ENCODE measurements around the gene EHD4.

Gene EHD4

GRCh38 chr15:41893422-41894250 lies 78.7 kb downstream of the EHD4 start, which contains the start of gene SPTBN5:
SPTBN5 (minus strand) TSS chr15:41894053; CDS start chr15:41893497, 556 bp downstream.
- no peak within 1 kb of the TSS for H3K4me3 ChIP-seq (ENCODE audit: low read length)
- TF ChIP-seq, protein P1, sequence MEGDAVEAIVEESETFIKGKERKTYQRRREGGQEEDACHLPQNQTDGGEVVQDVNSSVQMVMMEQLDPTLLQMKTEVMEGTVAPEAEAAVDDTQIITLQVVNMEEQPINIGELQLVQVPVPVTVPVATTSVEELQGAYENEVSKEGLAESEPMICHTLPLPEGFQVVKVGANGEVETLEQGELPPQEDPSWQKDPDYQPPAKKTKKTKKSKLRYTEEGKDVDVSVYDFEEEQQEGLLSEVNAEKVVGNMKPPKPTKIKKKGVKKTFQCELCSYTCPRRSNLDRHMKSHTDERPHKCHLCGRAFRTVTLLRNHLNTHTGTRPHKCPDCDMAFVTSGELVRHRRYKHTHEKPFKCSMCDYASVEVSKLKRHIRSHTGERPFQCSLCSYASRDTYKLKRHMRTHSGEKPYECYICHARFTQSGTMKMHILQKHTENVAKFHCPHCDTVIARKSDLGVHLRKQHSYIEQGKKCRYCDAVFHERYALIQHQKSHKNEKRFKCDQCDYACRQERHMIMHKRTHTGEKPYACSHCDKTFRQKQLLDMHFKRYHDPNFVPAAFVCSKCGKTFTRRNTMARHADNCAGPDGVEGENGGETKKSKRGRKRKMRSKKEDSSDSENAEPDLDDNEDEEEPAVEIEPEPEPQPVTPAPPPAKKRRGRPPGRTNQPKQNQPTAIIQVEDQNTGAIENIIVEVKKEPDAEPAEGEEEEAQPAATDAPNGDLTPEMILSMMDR (conservative IDR thresholded peaks at IDR 0.05; ENCODE audit: low read depth, low read length), result no peak
- no peak for DNase-seq (ENCODE audit: low read depth)

- no peak for DNase-seq (ENCODE audit: low read depth)
- TF ChIP-seq, protein P1 (conservative IDR thresholded peaks at IDR 0.05; ENCODE audit: low read depth, low read length), result no peak
- no peak overlapping the region for H3K4me3 ChIP-seq (ENCODE audit: low read length)
These were observed 79.5 kb downstream of the EHD4 start for GRCh38 chr15:41892621-41893421.

GRCh38 chr15:41891946-41892345 lies 80.4 kb downstream of the EHD4 start:
- no peak for DNase-seq (ENCODE audit: low read depth)
- no peak overlapping the region for H3K4me3 ChIP-seq (ENCODE audit: low read length)
- TF ChIP-seq, protein P1 (conservative IDR thresholded peaks at IDR 0.05; ENCODE audit: low read depth, low read length), result no peak

GRCh38 chr15:41891226-41891625 lies 81.1 kb downstream of the EHD4 start:
- DNase-seq (ENCODE audit: low read depth), result no peak
- TF ChIP-seq, protein P1 (conservative IDR thresholded peaks at IDR 0.05; ENCODE audit: low read depth, low read length), result no peak
- no peak overlapping the region for H3K4me3 ChIP-seq (ENCODE audit: low read length)

GRCh38 chr15:41890050-41890690 lies 82.2 kb downstream of the EHD4 start:
- H3K4me3 ChIP-seq (ENCODE audit: low read length), result no peak overlapping the region
- no peak for DNase-seq (ENCODE audit: low read depth)
- TF ChIP-seq, protein P1 (conservative IDR thresholded peaks at IDR 0.05; ENCODE audit: low read depth, low read length), result no peak

DNA sequence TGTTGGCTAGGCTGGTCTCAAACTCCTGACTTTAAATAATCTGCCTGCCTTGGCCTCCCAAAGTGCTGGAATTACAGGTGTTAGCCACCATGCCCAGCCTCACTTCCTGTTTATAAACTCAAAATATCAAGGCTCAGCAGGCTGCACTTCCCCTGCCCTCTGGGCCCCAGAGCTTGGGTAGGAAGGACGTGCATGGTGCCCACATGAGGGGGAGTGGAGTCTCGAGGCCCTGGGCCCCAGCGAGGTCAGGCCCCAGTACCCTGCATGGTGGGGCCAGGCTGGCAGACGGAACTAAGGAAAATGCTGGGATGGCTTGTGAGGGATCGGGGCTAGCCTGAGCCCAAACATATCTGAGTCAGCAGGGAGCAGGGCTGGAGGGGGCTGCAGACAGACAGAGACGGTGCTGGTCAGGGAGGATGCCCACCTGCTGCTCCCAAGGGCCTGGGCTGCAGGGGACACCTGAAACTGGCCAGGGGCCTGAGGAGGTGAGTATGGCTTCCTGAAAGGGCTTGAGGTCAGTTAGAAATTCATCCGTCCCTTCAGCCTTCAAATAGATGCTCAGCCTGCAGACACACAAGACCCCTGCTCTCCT lies 83.6 kb downstream of the EHD4 start:
- H3K4me3 ChIP-seq (ENCODE audit: low read length), result no peak overlapping the region
- TF ChIP-seq, protein P1 (conservative IDR thresholded peaks at IDR 0.05; ENCODE audit: low read depth, low read length), result no peak
- DNase-seq (ENCODE audit: low read depth), result no peak
